ENCODE measurements around the gene HHAT.

HHAT gene

GRCh38 chr1:210557426-210558077, 228.8 kb downstream of the HHAT start:
- Histone ChIP-seq H3K4me2 (ENCODE audit: insufficient read depth, low read length, poor library complexity, severe bottlenecking) (no peak overlapping the region), H2BK12ac (ENCODE audit: low read length) (no peak overlapping the region), H3K79me1 (ENCODE audit: low read depth, low read length) (no peaks in the 10 kb centered on the region), H3K4me1 (ENCODE audit: control insufficient read depth in 2 of 2, insufficient read depth in 1 of 2, low read depth in 1 of 2, low read length in 2 of 2) (no peaks in the 10 kb centered on the region), H2BK120ac (ENCODE audit: low read depth, low read length) (no peak overlapping the region), H3K27ac (replicated peaks; ENCODE audit: low read length) (no peak overlapping the region), H3K4ac (ENCODE audit: low read length) (no peak overlapping the region), H3K23ac (ENCODE audit: low read depth, low read length, poor library complexity) (no peak overlapping the region), H2BK5ac (ENCODE audit: low read length) (no peak overlapping the region), H2BK15ac (ENCODE audit: low read length) (no peak overlapping the region), H3K9ac (ENCODE audit: low read depth, low read length, poor library complexity) (no peak overlapping the region), H3K14ac (ENCODE audit: low read length) (no peak overlapping the region), H4K8ac (ENCODE audit: low read depth, low read length) (no peak overlapping the region), H3K36me3 (replicated peaks in 1 of 2; ENCODE audit: control insufficient read depth in 2 of 2, insufficient read depth in 2 of 2, low read length in 2 of 2) (no peaks in the 10 kb centered on the region), H3K18ac (ENCODE audit: low read length) (no peak overlapping the region), H3K4me3 (ENCODE audit: low read length in 2 of 2) (no peak overlapping the region), H3K9me3 (replicated peaks in 1 of 2; ENCODE audit: control insufficient read depth in 2 of 2, insufficient read depth in 1 of 2, low read depth in 1 of 2, low read length in 2 of 2) (no peaks in the 10 kb centered on the region), H2AK5ac (ENCODE audit: low read depth, low read length) (no peak overlapping the region), H3K27me3 (ENCODE audit: control insufficient read depth in 3 of 3, insufficient read depth in 3 of 3, low read depth in 1 of 3, low read length in 3 of 3) (no peaks in the 10 kb centered on the region), H2AFZ (ENCODE audit: low read length) (no peak overlapping the region), H4K91ac (ENCODE audit: low read depth, low read length, poor library complexity) (no peak overlapping the region)
- no peak for DNase-seq (ENCODE audit: low spot score)
- WGBS, 2 donors (ENCODE audit: extremely low coverage in 2 of 2, insufficient read length in 2 of 2, insufficient replicate concordance in 1 of 2), result no CpG with 5 or more reads among the region's 7 CpGs

- Histone ChIP-seq H3K27ac (replicated peaks; ENCODE audit: low read length) (no peak overlapping the region), H2BK15ac (ENCODE audit: low read length) (no peak overlapping the region), H3K9ac (ENCODE audit: low read depth, low read length, poor library complexity) (no peak overlapping the region), H4K91ac (ENCODE audit: low read depth, low read length, poor library complexity) (no peak overlapping the region), H3K4me3 (ENCODE audit: low read length in 2 of 2) (no peak overlapping the region), H3K4ac (ENCODE audit: low read length) (no peak overlapping the region), H2AFZ (ENCODE audit: low read length) (no peak overlapping the region), H3K4me2 (ENCODE audit: insufficient read depth, low read length, poor library complexity, severe bottlenecking) (no peak overlapping the region), H3K79me1 (ENCODE audit: low read depth, low read length) (no peaks in the 10 kb centered on the region), H3K18ac (ENCODE audit: low read length) (no peak overlapping the region), H3K36me3 (replicated peaks in 1 of 2; ENCODE audit: control insufficient read depth in 2 of 2, insufficient read depth in 2 of 2, low read length in 2 of 2) (no peaks in the 10 kb centered on the region), H3K23ac (ENCODE audit: low read depth, low read length, poor library complexity) (no peak overlapping the region), H4K8ac (ENCODE audit: low read depth, low read length) (no peak overlapping the region), H2BK5ac (ENCODE audit: low read length) (no peak overlapping the region), H3K14ac (ENCODE audit: low read length) (no peak overlapping the region), H2BK12ac (ENCODE audit: low read length) (no peak overlapping the region), H3K27me3 (ENCODE audit: control insufficient read depth in 3 of 3, insufficient read depth in 3 of 3, low read depth in 1 of 3, low read length in 3 of 3) (no peaks in the 10 kb centered on the region), H2AK5ac (ENCODE audit: low read depth, low read length) (no peak overlapping the region), H3K9me3 (replicated peaks in 1 of 2; ENCODE audit: control insufficient read depth in 2 of 2, insufficient read depth in 1 of 2, low read depth in 1 of 2, low read length in 2 of 2) (no peaks in the 10 kb centered on the region), H2BK120ac (ENCODE audit: low read depth, low read length) (no peak overlapping the region), H3K4me1 (ENCODE audit: control insufficient read depth in 2 of 2, insufficient read depth in 1 of 2, low read depth in 1 of 2, low read length in 2 of 2) (no peaks in the 10 kb centered on the region)
- WGBS, 2 donors (ENCODE audit: extremely low coverage in 2 of 2, insufficient read length in 2 of 2, insufficient replicate concordance in 1 of 2), result no CpG with 5 or more reads among the region's 1 CpG
- no peak for DNase-seq (ENCODE audit: low spot score)
These were observed 229.6 kb downstream of the HHAT start for GRCh38 chr1:210558302-210558701.

GRCh38 chr1:210565306-210565705, 236.6 kb downstream of the HHAT start:
- H3K36me3 ChIP-seq (replicated peaks in 1 of 2; ENCODE audit: control insufficient read depth in 2 of 2, insufficient read depth in 2 of 2, low read length in 2 of 2), result no peaks in the 10 kb centered on the region
- H3K4ac ChIP-seq (ENCODE audit: low read length), result no peak overlapping the region
- no peak overlapping the region for H2BK15ac ChIP-seq (ENCODE audit: low read length)
- no peak overlapping the region for H2BK5ac ChIP-seq (ENCODE audit: low read length)
- no peaks in the 10 kb centered on the region for H3K4me1 ChIP-seq (ENCODE audit: control insufficient read depth in 2 of 2, insufficient read depth in 1 of 2, low read depth in 1 of 2, low read length in 2 of 2)
- no CpG with 5 or more reads among the region's 2 CpGs for WGBS, 2 donors (ENCODE audit: extremely low coverage in 2 of 2, insufficient read length in 2 of 2, insufficient replicate concordance in 1 of 2)
- H3K9me3 ChIP-seq (replicated peaks in 1 of 2; ENCODE audit: control insufficient read depth in 2 of 2, insufficient read depth in 1 of 2, low read depth in 1 of 2, low read length in 2 of 2), result no peaks in the 10 kb centered on the region
- no peak overlapping the region for H4K91ac ChIP-seq (ENCODE audit: low read depth, low read length, poor library complexity)
- no peak overlapping the region for H3K14ac ChIP-seq (ENCODE audit: low read length)
- H4K8ac ChIP-seq (ENCODE audit: low read depth, low read length), result no peak overlapping the region
- no peak overlapping the region for H3K23ac ChIP-seq (ENCODE audit: low read depth, low read length, poor library complexity)
- no peak for DNase-seq (ENCODE audit: low spot score)
- no peak overlapping the region for H2BK120ac ChIP-seq (ENCODE audit: low read depth, low read length)
- H3K4me2 ChIP-seq (ENCODE audit: insufficient read depth, low read length, poor library complexity, severe bottlenecking), result no peak overlapping the region
- no peak overlapping the region for H3K18ac ChIP-seq (ENCODE audit: low read length)
- H3K27ac ChIP-seq (replicated peaks; ENCODE audit: low read length), result no peak overlapping the region
- no peak overlapping the region for H2AFZ ChIP-seq (ENCODE audit: low read length)
- no peak overlapping the region for H3K4me3 ChIP-seq (ENCODE audit: low read length in 2 of 2)
- H2BK12ac ChIP-seq (ENCODE audit: low read length), result no peak overlapping the region
- no peaks in the 10 kb centered on the region for H3K79me1 ChIP-seq (ENCODE audit: low read depth, low read length)
- H3K9ac ChIP-seq (ENCODE audit: low read depth, low read length, poor library complexity), result no peak overlapping the region
- no peaks in the 10 kb centered on the region for H3K27me3 ChIP-seq (ENCODE audit: control insufficient read depth in 3 of 3, insufficient read depth in 3 of 3, low read depth in 1 of 3, low read length in 3 of 3)
- no peak overlapping the region for H2AK5ac ChIP-seq (ENCODE audit: low read depth, low read length)

GRCh38 chr1:210568631-210569030, 239.9 kb downstream of the HHAT start:
- Histone ChIP-seq H3K9ac (ENCODE audit: low read depth, low read length, poor library complexity) (no peak overlapping the region), H4K91ac (ENCODE audit: low read depth, low read length, poor library complexity) (no peak overlapping the region), H3K36me3 (replicated peaks in 1 of 2; ENCODE audit: control insufficient read depth in 2 of 2, insufficient read depth in 2 of 2, low read length in 2 of 2) (no peaks in the 10 kb centered on the region), H3K9me3 (replicated peaks in 1 of 2; ENCODE audit: control insufficient read depth in 2 of 2, insufficient read depth in 1 of 2, low read depth in 1 of 2, low read length in 2 of 2) (no peaks in the 10 kb centered on the region), H3K4ac (ENCODE audit: low read length) (no peak overlapping the region), H2BK15ac (ENCODE audit: low read length) (no peak overlapping the region), H3K18ac (ENCODE audit: low read length) (no peak overlapping the region), H3K4me1 (ENCODE audit: control insufficient read depth in 2 of 2, insufficient read depth in 1 of 2, low read depth in 1 of 2, low read length in 2 of 2) (peaks cover 0 to 1% of the 10 kb centered on the region in 2 donors), H3K14ac (ENCODE audit: low read length) (no peak overlapping the region), H2BK12ac (ENCODE audit: low read length) (no peak overlapping the region), H4K8ac (ENCODE audit: low read depth, low read length) (no peak overlapping the region), H3K27ac (replicated peaks; ENCODE audit: low read length) (no peak overlapping the region), H2AFZ (ENCODE audit: low read length) (no peak overlapping the region), H2AK5ac (ENCODE audit: low read depth, low read length) (no peak overlapping the region), H3K27me3 (ENCODE audit: control insufficient read depth in 3 of 3, insufficient read depth in 3 of 3, low read depth in 1 of 3, low read length in 3 of 3) (no peaks in the 10 kb centered on the region), H3K4me2 (ENCODE audit: insufficient read depth, low read length, poor library complexity, severe bottlenecking) (no peak overlapping the region), H3K23ac (ENCODE audit: low read depth, low read length, poor library complexity) (no peak overlapping the region), H2BK5ac (ENCODE audit: low read length) (no peak overlapping the region), H2BK120ac (ENCODE audit: low read depth, low read length) (no peak overlapping the region), H3K79me1 (ENCODE audit: low read depth, low read length) (no peaks in the 10 kb centered on the region), H3K4me3 (ENCODE audit: low read length in 2 of 2) (no peak overlapping the region)
- no peak for DNase-seq (ENCODE audit: low spot score)
